Activated CD4-positive, CD25-positive, alpha-beta regulatory T cell treated with anti-CD3 and anti-CD28 coated beads, Interleukin-2, amount 50 U/mL, for 72 hours (primary cell): ENCODE results near the gene RASA4B.
A peak's percentile ranks its signal among the peaks of the same experiment; 100 is the strongest.
"Not testable (repeated sequence)": the region's sequence is repeated elsewhere in the genome, so short reads cannot be mapped to it uniquely, and the experiment has no call there.

Experiments used
- DNase-seq: peaks from one replicate; pipeline ENCODE4 v3.0.0; 2021

The RASA4B gene

DNA sequence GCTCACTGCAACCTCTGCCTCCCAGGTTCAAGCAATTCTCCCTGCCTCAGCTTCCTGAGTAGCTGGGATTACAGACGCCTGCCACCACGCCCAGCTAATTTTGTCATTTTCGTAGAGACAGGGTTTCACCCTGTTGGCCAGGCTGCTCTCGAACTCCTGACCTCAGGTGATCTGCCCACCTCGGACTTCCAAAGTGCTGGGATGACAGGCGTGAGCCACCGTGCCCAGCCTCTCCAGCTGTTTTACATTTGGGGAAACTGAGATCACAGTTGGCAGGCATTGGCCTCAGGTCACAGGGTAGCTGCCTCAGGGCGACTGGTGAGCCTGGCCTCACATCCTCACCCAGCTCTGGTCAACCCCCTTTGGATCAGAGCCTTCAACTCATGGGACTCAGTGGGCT is 7.0 kb downstream of the RASA4B start:
- not testable (repeated sequence) for DNase-seq

DNA sequence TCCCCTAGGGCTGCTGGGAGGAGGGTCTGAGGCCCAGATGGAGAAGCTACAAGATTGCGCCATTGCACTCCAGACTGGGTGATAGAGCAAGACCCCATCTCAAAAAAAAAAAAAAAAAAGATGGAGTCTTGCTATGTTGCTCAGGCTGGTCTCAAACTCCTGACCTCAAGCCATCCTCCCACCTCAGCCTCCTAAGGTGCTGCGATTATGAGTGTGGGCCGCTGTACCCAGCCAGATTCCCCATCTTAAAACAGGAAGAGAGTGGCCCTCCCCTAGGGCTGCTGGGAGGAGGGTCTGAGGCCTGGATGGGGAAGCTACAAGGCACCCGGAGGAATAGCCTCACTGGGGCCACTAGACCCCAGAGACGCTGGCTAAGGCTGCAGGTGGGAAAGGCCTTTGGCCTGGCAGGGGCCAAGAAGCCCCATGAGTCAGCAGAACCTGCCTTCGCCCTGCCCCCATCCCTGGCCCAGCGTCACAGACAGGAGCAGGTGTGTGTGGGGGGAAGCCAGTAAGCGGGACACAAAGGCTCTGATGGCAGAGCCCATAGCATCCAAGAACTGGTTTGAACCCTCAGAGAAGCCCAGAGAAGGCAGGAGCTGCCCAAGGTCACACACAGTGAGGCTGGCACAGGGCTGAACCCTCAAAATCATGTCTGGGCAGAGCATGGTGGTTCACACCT is 10.0 kb downstream of the RASA4B start:
- not testable (repeated sequence) for DNase-seq

DNA sequence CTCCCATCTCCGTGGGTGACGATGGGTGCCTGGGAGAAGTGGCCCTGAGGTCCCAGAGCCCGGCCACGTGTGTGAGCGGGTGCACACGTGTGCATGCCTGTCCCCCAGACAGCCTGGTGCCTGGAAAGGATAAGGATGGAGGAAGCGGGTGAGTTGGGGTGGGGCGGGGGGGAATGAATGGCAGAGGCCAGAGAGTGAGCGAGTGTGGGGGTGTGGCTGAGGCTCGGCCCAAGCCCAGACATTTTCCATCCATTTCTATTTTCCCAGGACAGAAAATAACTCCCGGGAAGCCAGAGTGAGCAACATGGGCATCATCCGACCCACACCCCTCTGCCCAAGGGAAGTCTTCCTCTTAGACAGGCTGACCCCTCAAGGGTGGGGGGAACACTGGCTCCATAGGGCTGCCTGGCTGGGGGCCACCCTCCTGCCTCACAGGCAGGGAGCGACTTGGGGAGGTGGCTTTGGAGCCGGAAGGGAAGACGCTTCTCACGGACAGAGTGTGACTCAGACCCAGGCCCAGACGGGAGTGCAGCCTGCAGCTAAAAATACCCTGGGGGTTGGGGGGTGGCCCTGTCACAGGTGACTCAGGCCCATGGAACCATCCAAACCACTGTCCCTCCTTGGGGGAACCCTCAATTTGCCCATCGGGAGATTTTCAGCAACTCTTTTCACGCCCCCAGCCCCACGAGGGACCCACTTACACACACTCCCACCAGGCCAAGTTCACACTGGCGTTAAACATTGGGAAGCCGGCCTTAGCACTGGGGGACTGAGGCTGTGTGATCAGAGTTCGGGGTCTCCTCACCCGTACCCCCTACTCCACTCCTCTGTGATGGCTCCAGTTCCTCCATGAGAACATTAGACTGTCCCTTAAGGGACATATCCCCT is 12.0 kb downstream of the RASA4B start:
- peak; percentile 29 for DNase-seq

DNA sequence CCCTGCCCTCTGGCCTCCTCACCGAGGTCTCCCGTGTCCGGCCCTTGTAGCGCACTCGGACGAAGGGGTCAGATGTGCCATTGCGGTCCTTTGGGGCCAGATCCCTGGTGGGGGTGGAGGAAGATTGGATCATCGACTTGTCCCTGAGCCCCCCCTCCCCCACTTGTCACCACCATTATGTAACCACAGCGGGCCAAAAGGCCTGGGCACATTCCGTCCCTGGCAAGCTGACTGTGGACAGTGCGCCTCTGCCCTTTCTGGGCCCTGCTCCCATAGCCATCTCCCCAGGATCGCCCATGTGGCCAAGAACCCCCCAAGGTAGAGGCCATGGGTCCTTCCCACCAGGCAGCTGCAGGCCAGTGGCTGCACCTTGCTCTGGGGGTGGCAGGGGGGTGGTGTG is 14.4 kb downstream of the RASA4B start:
- DNase-seq: not testable (repeated sequence)

DNA sequence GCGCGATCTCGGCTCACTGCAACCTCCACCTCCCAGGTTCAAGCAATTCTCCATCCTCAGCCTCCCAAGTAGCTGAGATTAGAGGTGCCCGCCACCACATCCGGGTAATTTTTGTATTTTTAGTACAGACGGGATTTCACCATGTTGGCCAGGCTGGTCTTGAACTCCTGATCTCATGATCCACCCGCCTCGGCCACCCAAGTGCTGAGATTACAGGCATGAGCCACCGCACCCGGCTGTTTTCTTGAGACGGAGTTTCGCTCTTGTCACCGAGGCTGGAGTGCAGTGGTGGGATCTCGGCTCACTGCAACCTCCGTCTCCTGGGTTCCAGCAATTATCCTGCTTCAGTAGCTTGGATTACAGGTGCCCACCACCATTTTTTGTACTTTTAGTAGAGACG is 19.3 kb downstream of the RASA4B start:
- peak; percentile 25 for DNase-seq

DNA sequence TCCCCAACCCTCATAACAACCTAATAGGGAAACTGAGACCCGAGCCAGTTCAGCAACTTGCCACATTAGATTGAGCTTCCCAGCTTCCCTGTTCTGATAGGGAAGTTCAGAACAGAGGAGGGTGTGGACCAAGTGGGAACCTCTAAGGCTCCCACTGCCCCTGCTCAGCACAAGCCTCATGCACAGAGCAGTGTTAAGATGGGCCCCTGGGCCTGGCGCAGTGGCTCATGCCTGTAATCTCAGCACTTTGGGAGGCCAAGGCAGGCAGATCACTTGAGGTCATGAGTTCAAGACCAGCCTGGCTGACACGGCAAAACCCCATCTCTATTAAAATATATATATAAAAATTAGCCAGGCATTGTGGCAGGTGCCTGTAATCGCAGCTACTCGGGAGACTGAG is 20.3 kb downstream of the RASA4B start:
- DNase-seq: peak; percentile 29

DNA sequence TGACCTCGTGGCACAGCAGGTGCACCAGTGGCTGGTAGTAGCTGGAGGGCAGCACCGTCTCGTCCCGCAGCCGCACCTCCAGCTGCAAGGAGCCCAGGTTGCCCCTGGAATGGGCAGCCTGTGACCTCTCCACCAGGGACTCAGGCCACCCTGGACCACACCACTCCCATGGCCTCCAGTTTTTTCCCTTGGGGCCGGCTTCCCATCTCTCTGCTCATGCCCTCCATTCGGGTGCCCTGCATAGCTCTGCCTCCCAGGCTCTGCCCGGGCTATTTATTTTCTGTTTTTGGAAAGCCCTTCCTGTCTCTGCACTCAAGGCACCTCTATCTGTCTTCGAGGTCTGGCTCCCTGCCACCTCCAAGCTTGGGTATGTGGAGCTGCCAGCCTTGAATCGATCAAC is 20.7 kb downstream of the RASA4B start:
- peak; percentile 26 for DNase-seq

DNA sequence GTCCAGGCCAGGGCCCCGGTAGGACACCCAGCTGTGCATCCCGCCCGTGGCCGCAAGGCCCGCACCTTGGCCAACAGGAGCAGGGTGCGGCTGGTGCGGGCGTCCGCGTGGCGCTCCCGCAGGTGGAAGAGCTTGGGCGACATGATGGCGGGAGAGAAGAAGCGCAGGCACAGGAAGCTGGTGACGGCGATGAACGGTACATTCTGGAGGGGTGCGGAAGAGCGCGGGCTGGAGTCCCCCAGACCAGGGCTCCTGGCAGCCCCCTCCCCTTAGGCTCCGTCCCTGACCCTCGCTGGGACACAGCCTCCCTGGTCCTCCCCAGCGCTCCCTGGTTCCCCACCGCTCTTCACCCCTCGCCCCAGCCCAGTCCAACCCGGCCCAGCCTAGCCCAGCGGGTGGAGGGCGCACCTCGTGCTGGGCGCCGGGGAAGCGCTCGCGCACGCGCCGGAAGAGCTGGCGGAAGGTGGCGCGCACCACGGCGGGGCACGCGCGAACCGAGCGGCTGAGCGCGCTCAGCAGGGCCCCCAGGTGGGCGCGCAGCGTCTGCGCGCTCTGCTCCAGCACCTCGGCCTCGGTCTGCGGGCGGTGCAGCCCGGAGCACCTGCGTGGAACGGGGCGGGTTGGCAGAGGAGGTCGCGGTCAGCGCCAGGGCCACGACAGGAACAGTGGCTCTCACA is 23.0 kb downstream of the RASA4B start:
- not testable (repeated sequence) for DNase-seq

DNA sequence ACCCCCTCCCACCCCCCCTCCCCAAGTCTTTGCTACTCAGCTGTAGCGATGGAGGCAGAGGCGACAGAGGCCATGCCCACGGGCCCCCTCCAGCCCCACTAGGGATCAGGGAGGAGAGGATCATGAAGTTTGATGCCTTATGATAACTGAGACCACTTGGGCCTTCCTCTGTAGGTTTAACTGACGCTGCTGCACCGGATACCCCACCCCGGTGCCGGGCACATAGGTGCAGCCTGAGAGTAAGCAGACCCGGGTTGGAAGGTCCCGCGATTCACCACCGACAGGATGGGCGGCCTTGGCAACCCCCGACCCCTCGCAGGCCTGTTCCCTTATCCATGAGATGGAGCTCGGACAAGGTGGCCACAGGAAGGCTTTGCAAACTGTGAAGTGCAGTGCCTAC is 23.6 kb downstream of the RASA4B start:
- DNase-seq: peak; percentile 29

DNA sequence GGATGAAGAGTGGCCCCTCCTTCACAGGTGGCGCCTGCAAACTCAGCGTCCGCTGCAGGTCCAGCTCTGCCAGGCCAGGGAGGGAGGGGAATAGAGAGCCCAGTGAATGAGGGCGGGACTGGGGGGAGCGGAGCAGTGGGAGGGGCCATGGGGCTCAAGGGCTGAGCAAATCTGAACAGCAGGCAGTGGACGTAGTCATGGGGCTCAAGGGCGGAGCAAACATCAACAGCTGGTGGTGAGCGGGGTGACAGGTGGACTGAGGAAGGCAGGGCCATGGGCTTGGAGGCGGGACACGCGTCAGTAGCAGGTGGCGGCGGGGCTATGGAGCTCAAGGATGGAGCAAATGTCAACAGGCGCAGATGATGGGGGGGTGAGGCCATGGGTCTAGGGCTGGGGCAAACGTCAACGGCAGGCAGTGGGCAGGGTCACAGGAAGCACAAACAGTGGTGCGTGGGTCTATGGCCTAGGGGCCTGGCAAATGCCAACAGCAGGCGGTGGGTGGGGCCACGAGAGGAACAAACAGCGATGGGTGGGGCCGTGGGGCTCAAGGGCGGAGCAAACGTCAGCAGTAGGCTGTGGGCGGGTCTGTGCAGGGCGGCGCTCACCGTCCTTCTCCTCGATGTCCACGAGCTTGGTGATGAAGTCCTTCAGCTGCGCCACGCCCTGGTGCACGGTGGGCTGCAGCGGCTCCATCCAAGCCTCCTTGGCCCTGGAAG is 24.2 kb downstream of the RASA4B start:
- DNase-seq: not testable (repeated sequence)

DNA sequence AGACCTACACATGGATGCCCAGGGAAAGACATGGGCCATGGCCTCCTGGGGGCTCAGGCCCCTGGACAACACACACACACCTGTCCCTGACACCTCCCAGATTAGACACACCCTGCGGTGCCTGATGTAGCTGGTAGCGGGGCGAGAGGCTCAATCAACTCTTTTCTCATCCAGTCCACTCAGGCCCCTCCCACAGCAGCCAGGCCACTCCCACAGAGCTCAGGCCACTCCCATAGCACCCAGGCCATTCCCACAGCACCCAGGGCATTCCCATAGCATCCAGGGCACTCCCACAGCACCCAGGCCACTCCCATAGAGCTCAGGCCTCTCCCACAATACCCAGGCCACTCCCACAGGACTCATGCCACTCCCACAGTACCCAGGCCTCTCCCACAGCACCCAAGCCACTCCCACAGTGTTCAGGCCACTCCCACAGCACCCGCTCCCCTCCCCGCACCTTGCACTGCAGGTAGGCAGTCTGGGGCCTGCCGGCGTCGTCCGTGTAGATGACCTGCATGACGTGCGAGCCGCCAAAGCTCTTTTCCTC is 27.0 kb downstream of the RASA4B start:
- peak; percentile 77 for DNase-seq

DNA sequence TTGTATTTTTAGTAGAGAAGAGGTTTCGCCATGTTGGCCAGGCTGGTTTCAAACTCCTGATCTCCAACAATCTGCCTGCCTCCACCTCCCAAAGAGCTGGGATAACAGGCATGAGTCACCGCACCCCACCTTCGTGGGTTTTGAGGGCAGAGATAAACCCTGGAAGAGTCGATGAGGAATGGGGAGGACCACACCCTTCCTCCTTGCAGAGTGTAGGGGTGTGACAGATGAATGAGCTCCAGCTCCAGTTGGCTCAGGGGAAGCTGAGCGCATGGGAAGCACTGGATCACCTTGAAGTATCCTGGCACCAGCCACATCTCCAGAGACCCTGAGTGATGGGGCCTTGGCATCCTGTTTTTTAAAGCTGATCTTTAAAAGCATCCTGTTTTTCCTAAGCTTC is 33.3 kb downstream of the RASA4B start:
- DNase-seq: not testable (repeated sequence)

DNA sequence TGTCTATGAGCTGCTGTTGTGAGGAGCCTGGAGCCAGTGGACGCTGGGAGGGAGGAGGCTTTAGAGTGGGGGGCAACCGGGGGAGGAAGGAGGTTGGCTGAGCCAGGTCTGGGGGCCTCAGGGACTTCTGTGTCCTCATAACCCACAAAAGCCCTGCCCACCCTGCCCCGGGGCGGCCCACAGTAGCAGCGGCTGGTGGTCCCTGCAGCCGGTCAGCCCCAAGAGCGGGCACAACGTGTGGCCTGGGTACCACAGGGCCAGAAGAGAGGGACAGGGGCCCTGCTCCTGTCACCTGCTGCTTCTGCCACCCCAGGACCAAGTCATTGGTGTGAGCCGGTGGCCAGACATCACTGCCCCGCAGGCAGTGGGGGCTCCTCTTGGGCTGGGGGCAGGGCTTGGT is 35.6 kb downstream of the RASA4B start:
- DNase-seq: peak; percentile 20

DNA sequence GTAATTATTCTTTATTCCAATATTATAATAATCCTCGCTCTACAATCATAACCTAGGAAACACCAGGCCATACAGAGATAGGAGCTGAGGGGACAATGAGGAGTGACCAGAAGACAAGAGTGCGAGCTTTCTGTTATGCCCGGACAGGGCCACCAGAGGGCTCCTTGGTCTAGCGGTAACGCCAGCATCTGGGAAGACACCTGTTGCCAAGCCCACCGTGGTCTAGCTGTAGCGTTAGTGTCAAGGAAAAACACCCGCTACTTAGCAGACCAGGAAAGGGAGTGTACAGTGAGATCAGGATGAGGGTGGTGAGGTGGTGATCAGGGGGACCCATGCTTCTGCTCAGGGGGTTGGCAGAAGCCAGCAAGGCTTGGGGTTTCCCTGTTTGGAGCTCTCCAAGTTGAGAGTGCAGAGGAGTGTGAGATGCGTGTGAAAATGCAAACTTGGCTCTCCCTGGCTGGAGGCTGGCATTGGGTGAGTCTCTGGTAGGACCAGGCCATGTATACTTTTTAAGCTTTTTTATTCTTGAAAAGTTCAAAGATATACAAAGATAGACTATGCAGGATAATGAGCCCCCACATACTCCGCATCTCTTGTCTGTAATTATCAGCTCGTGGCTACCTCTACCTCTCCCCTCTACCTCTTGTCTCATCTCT is 37.5 kb downstream of the RASA4B start:
- DNase-seq: peak; percentile 36

DNA sequence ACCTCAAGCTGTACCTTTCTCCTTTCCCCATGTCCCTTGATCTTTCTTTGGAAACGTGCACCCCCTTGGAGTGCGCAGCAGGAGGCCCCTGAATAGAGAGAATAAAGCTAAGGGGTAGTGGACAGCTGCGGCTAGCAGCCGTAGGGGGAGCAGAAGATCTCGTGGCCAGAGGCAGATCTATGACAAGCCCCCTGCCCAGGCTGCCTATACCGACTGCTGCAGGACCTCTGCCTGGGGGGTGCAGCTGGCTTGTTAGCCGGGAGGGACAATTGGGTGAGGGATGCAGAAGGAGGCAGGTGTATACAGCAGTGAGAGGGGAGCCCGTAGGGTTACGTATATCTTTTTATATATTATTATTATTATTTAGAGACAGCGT is 38.4 kb downstream of the RASA4B start:
- not testable (repeated sequence) for DNase-seq

DNA sequence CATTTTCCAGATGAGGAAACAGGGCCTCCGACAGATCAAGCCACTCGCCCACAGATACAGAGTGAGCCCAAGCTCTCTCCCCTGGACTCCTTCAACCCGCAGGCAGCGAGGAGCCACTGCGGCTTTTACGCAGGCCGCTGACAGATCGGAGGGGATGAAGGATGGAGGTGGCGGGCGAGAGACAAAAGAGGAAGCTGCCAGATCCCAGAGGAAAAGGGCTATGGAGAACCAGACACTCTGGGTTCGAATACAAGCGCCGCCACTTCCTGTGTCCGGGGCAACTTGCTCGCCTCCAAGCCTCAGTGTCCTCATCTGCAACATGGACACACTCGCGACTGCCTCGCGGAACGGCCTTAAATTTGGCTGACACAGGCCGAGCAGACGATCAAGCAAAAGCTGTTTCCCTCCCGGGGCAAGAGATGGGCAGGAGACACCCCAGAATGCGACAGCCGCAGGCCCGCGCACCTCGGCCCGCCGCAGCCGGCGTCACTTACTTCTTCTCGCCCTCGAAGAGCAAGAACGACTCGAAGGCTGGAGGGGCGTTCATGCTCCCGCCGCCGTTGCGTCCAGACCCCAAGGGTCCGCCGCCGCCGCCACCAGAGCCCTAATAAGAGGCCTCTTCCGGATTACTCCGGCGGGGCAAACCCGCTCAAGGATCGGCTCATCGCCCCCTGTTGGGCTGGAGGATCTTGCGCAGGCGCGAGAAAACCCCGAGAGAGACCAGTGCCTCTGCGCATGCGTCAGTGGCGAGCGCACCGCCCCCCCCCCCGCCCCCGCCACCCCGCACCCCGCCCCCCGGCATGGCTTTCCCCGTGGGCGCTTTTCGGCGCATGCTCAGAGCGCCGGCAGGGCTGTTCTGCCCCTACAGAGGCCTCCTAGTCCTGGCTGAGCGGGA is 39.0 kb downstream of the RASA4B start, which contains the start of gene POLR2J:
Gene POLR2J (minus strand): TSS at position 609 of the 895 bp plus-strand sequence. CDS start 62 bp downstream, at position 547.
- peak; percentile 93 for DNase-seq

DNA sequence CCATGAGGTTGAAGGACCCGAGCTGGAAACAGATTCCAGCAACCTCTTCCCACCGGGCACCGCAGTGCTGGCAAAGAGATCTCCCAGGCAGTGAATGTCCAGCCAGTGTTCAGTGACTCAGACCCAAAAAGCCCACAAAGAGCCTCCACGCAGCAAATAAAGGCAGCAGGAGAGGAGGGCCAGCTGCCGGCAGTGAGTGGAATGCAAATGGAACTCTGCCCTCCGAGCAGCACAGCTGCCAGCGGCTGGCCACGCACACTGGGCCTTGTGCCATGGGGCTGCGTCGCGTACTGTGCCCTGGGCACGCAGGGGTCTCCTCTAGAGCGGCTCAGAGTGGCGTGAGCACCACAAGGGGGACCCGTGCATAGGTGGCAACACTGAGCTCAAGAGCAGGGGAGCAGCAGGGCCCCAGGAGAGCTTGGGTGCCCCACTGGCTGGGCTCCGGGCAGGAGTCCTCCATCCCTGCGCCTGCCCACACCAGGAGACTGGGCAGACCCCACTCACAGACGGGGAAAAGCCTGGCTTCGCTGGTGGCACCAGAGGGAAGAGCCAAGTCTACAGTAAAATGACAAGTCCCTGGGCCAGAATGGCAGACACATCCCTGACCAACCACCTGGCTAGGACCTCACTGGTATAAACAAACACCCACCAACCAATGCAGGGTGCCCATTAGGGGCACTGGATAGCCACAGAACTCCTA is 42.7 kb downstream of the RASA4B start:
- DNase-seq: peak; percentile 9

DNA sequence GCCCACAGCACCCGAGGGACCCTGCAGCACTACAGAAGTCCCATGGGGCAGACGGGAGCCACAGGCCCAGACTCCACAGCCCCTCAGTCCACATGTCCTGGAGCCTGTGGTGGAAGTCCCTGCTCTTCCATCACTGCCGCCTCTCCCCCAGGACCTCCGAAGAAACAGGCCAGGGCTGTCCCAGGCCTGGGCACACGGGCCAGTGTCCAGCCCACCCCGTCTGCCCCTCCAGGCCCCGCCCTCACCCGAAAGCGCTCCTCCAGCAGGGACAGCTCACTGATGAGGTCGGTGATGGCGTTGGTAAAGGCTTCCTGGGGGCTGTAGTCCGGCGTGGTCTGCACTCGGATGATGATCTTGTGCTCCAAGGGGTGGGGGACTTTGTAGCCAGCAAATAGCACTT is 43.5 kb downstream of the RASA4B start:
- DNase-seq: not testable (repeated sequence)

DNA sequence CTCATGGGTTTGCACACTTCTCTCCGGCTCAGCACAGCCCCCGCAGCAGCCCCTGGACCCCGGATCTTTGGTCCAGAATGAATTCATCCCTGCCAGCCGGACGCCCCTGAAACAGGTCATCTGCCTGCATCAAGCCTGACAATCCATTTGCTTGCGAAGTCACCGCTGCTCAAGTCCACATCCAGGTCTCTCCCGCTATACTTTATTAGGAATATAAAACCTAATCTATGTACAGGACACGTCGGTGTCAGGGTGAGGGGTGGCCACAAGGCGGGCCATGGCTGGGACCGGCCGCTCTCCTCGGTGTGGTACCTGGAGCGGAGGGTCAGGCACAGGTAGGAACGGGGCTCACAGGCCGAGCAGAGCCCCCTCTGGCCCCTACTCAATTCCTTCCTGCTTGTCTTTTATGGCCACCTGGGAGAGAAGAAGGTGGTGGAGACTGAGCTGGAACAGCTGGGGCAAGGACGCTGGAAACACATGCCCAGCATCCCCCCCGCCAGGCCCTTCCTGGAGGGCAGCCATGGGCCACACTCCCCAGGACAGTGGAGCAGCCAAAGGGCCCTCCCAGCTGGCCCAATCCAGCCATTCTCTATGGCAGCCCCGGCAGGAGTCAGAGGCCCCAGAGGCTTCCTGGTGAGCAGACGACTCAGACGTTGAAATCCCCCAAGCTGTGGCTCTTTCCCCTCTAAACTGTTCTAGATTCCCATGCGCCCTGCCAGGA is 44.1 kb downstream of the RASA4B start:
- no peak for DNase-seq
